ENCODE results near the gene SPATA18.
"Not testable (repeated sequence)": the region's sequence is repeated elsewhere in the genome, so short reads cannot be mapped to it uniquely, and the experiment has no call there.

DNA sequence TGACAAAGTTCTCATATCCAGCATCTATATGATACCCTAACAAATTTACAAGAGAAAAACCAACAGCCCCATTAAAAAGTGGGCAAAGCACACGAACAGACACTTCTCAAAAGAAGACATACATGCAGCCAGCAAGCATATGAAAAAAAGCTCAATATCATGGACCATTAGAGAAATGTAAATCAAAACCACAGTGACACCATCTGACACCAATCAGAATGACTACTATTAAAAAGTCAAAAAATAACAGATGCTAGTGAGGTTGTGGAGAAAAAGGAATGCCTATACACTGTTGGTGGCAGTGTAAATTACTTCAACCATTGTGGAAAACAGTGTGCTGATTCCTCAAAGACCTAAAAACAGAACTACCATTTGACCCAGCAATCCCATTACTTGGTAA is 86.0 kb downstream of the SPATA18 start:
- TF ChIP-seq POLR2AphosphoS5, CTCF (IDR thresholded peaks at IDR 0.05): not testable (repeated sequence)

Data from sigmoid colon (tissue), 4 donors.